H1 (cell line): ENCODE data around the gene FIP1L1. TPM values are rescaled to one million over a fixed set of nuclear protein-coding genes. Genes with fewer than 3 reads are reported as not detected.

Experiments
- CTCF ChIA-PET: fragments of 300-600 bp; sonication (Branson Sonifier 250); formaldehyde crosslinking; loops from one replicate; lab custom pipeline; 2021; ENCODE audit not compliant: partially characterized antibody; lab: Charles Lee
- POLR2A ChIA-PET: fragments of 300-600 bp; sonication (Branson Sonifier 250); formaldehyde crosslinking; loops from one replicate; lab custom pipeline; 2021; ENCODE audit warnings: inconsistent platforms; ENCODE audit not compliant: partially characterized antibody; lab: Charles Lee
- DNase-seq, 2 experiments: peaks; one replicate each; pipeline versions ENCODE4 v3.0.0 to v3.0.0-alpha.2; 2010 to 2022; ENCODE audit warnings: low spot score in 2 of 2, low read depth in 1 of 2, mixed read lengths in 1 of 2
- FAIRE-seq: peaks from 2 replicates; lab custom pipeline; 2011; peaks lifted over from hg19 to GRCh38; lab: Jason Lieb, UNC
- H2AFZ ChIP-seq: 2 replicates; pipeline ENCODE4 v1.8.1; 2012; ENCODE audit warnings: low read length, inconsistent platforms
- H2AK5ac ChIP-seq: 2 replicates; pipeline ENCODE4 v1.6.1; 2013; ENCODE audit warnings: low read depth, low read length
- H2BK120ac ChIP-seq: replicated peaks from 2 replicates; pipeline ENCODE3; 2013; ENCODE audit warnings: low read depth, low read length, inconsistent platforms
- H2BK12ac ChIP-seq: 2 replicates; pipeline ENCODE4 v1.6.1; 2013; ENCODE audit warnings: low read depth, low read length
- H2BK15ac ChIP-seq: 2 replicates; pipeline ENCODE4 v1.6.1; 2013; ENCODE audit warnings: low read length
- H2BK20ac ChIP-seq: 2 replicates; pipeline ENCODE4 v1.6.1; 2013; ENCODE audit warnings: low read length
- H2BK5ac ChIP-seq: 2 replicates; pipeline ENCODE4 v1.6.1; 2013; ENCODE audit warnings: low read depth, low read length
- H3K14ac ChIP-seq: 2 replicates; pipeline ENCODE4 v1.6.1; 2013; ENCODE audit warnings: inconsistent platforms; ENCODE audit not compliant: insufficient read length
- H3K18ac ChIP-seq: 2 replicates; pipeline ENCODE4 v1.6.1; 2013; ENCODE audit warnings: low read length; ENCODE audit errors: extremely low read depth
- H3K23ac ChIP-seq: 2 replicates; pipeline ENCODE4 v1.6.1; 2013; ENCODE audit warnings: inconsistent platforms; ENCODE audit not compliant: insufficient read length
- H3K23me2 ChIP-seq: 2 replicates; pipeline ENCODE4 v1.6.1; 2013; ENCODE audit warnings: low read depth, low read length
- H3K27ac ChIP-seq: 2 replicates; pipeline ENCODE4 v1.6.1; 2011; ENCODE audit warnings: low read depth, low read length, inconsistent platforms
- H3K27me3 ChIP-seq, 4 experiments: replicated peaks in 1 of 4; 1 replicate in 1 of 4; 2 replicates in 3 of 4; pipeline versions ENCODE4 v1.6.1 to v1.8.1; 2011 to 2013; ENCODE audit warnings: low read length in 3 of 4, mild to moderate bottlenecking in 3 of 4, inconsistent platforms in 2 of 4, mixed read lengths in 2 of 4, moderate library complexity in 1 of 4; ENCODE audit not compliant: control insufficient read depth in 3 of 4, insufficient read depth in 3 of 4; ENCODE audit errors: extremely low read depth in 1 of 4
- H3K36me3 ChIP-seq, 4 experiments: 2 replicates each; pipeline versions ENCODE4 v1.6.1 to v1.8.1; 2011 to 2013; ENCODE audit warnings: mild to moderate bottlenecking in 4 of 4, low read length in 3 of 4, moderate library complexity in 2 of 4, control low read depth in 1 of 4, inconsistent platforms in 1 of 4; ENCODE audit not compliant: insufficient read depth in 4 of 4, control insufficient read depth in 2 of 4
- H3K4ac ChIP-seq: replicated peaks from 2 replicates; pipeline ENCODE3; 2013; ENCODE audit warnings: low read length, low read depth, mixed read lengths, inconsistent platforms; ENCODE audit not compliant: insufficient read length
- H3K4me1 ChIP-seq, 4 experiments: replicated peaks in 1 of 4; 1 replicate in 1 of 4; 2 replicates in 3 of 4; pipeline versions ENCODE4 v1.6.1 to v1.8.1; 2011 to 2013; ENCODE audit warnings: low read length in 3 of 4, inconsistent platforms in 2 of 4, mixed read lengths in 1 of 4; ENCODE audit not compliant: insufficient read depth in 4 of 4, control insufficient read depth in 3 of 4
- H3K4me2 ChIP-seq, 2 experiments: 2 replicates each; pipeline versions ENCODE4 v1.6.1 to v1.8.1; 2011 to 2013; ENCODE audit warnings: low read depth in 2 of 2, low read length in 2 of 2, control low read depth in 1 of 2, inconsistent platforms in 1 of 2, mild to moderate bottlenecking in 1 of 2; ENCODE audit not compliant: insufficient read depth in 1 of 2
- H3K4me3 ChIP-seq, 4 experiments: fragments of 200-600, 300-600 bp in 1 of 4; sonication (generic), shearing (Covaris generic), sonication (Bioruptor Twin) in 1 of 4; 2 replicates each; pipeline versions ENCODE4 v1.5.1 to v1.8.1; 2011 to 2016; ENCODE audit warnings: low read length in 4 of 4, low read depth in 3 of 4, control low read depth in 2 of 4, inconsistent platforms in 2 of 4, mild to moderate bottlenecking in 2 of 4, mixed read lengths in 1 of 4, moderate library complexity in 1 of 4; ENCODE audit not compliant: insufficient read depth in 2 of 4; ENCODE audit errors: extremely low read depth in 1 of 4
- H3K56ac ChIP-seq: replicated peaks from 2 replicates; pipeline ENCODE3; 2013; ENCODE audit warnings: low read depth, mild to moderate bottlenecking, mixed read lengths, low read length, inconsistent platforms; ENCODE audit not compliant: insufficient read length
- H3K79me1 ChIP-seq: 2 replicates; pipeline ENCODE4 v1.6.1; 2013; ENCODE audit warnings: low read depth, low read length, control low read depth
- H3K79me2 ChIP-seq, 2 experiments: 2 replicates each; pipeline versions ENCODE4 v1.6.1 to v1.8.1; 2012 to 2013; ENCODE audit warnings: low read length in 2 of 2, mild to moderate bottlenecking in 2 of 2, inconsistent platforms in 1 of 2; ENCODE audit not compliant: insufficient read depth in 2 of 2, control insufficient read depth in 1 of 2
- H3K9ac ChIP-seq, 4 experiments: replicated peaks in 1 of 4; 1 replicate in 1 of 4; 2 replicates in 3 of 4; pipeline versions ENCODE4 v1.6.1 to v1.8.1; 2011 to 2013; ENCODE audit warnings: low read depth in 3 of 4, low read length in 3 of 4, control low read depth in 2 of 4, mild to moderate bottlenecking in 2 of 4, moderate library complexity in 2 of 4, inconsistent platforms in 1 of 4; ENCODE audit errors: extremely low read depth in 1 of 4
- H3K9me3 ChIP-seq, 2 experiments: 2 replicates each; pipeline versions ENCODE4 v1.6.1 to v1.8.1; 2012 to 2013; ENCODE audit warnings: mild to moderate bottlenecking in 2 of 2, moderate library complexity in 2 of 2, control low read depth in 1 of 2, inconsistent platforms in 1 of 2, low read depth in 1 of 2, low read length in 1 of 2, mixed read lengths in 1 of 2; ENCODE audit not compliant: insufficient read depth in 2 of 2
- H4K20me1 ChIP-seq, 2 experiments: replicated peaks in 1 of 2; 2 replicates each; pipeline versions ENCODE3 to v1.8.1; 2011 to 2013; ENCODE audit warnings: inconsistent platforms in 2 of 2, low read length in 2 of 2, mild to moderate bottlenecking in 1 of 2; ENCODE audit not compliant: insufficient read depth in 2 of 2, control insufficient read depth in 1 of 2
- H4K5ac ChIP-seq: 2 replicates; pipeline ENCODE4 v1.6.1; 2013; ENCODE audit warnings: low read length, low read depth, mixed read lengths, inconsistent platforms; ENCODE audit not compliant: insufficient read length
- H4K8ac ChIP-seq: 2 replicates; pipeline ENCODE4 v1.8.0; 2013; ENCODE audit warnings: mild to moderate bottlenecking, moderate library complexity, low read length, inconsistent platforms; ENCODE audit not compliant: insufficient read depth; ENCODE audit errors: extremely low read depth
- H4K91ac ChIP-seq: replicated peaks from 2 replicates; pipeline ENCODE3; 2013; ENCODE audit warnings: low read length, mixed read lengths, inconsistent platforms; ENCODE audit not compliant: insufficient read length
- BRCA1 ChIP-seq: IDR thresholded peaks from 2 replicates; pipeline ENCODE4 v1.6.1; 2012; ENCODE audit warnings: low read depth, low read length, improper control_type of control experiment
- FOSL1 ChIP-seq: IDR thresholded peaks from 2 replicates; pipeline ENCODE4 v1.6.1; 2011; ENCODE audit warnings: mild to moderate bottlenecking, low read depth, low read length, moderate library complexity; ENCODE audit not compliant: insufficient read depth
- RFX5 ChIP-seq: IDR thresholded peaks from 2 replicates; pipeline ENCODE4 v1.6.1; 2011; ENCODE audit warnings: low read depth, low read length, improper control_type of control experiment, borderline replicate concordance
- WGBS, 2 experiments: shearing (Covaris generic) in 1 of 2; methylation state at CpG; one replicate each; pipeline versions ENCODE4 v1.1.6 to v1.1.7; 2013 to 2015; ENCODE audit warnings: low lambda C conversion rate in 2 of 2, mixed read lengths in 2 of 2, inconsistent platforms in 1 of 2, low coverage in 1 of 2, missing lambda C conversion rate in 1 of 2; ENCODE audit not compliant: insufficient replicate concordance in 2 of 2, insufficient coverage in 1 of 2, insufficient read length in 1 of 2; ENCODE audit errors: extremely low coverage in 1 of 2, missing lambda C conversion rate in 1 of 2; 5-methylcytosine and 5-hydroxymethylcytosine counted together
- polyA plus RNA-seq, 7 experiments: library from polyadenylated mRNA; depleted of rRNA in 3 of 7; stranded (reverse) in 5 of 7; unstranded in 2 of 7; fragments of >200 nt in 5 of 7; fragments of 200-250 nt in 2 of 7; gene quantifications; 1 replicate in 5 of 7; 2 replicates in 1 of 7; 4 replicates in 1 of 7; pipeline versions ENCODE4 v1.2.1 to v1.2.3, GENCODE V29; 2011 to 2013; ENCODE audit warnings: missing spikeins in 2 of 7, mixed read lengths in 2 of 7
- total RNA-seq: library from RNA; stranded (reverse); fragmentation: NEBNext Ultra II Directional; extraction: Animal tissue kit (Norgen Biotek cat#: 25700); gene quantifications from 2 replicates; pipeline ENCODE4 v1.2.1, GENCODE V29; 2021

FIP1L1 gene
- total and polyA plus RNA-seq, 2 of the 8 experiments (the other 6 are each of a cell fraction or from before 2014, with no cell fraction given), result 19.5 to 53.7 TPM

GRCh38 chr4:53361451-53361850, 16.0 kb upstream of the FIP1L1 start:
- POLR2A ChIA-PET, result no interaction called here
- WGBS, 2 experiments, result 81% methylated on average over 3 of the region's 3 CpGs; no CpG with 5 or more reads in 1 of the 2 experiments
- TF ChIP-seq FOSL1, result no peak
- no peak for TF ChIP-seq BRCA1
- no peak for TF ChIP-seq RFX5
- TF ChIP-seq, all 59 proteins: peak for 0
- no peak overlapping the region for H3K4me2 ChIP-seq
- no peaks in the 10 kb centered on the region for H3K79me1 ChIP-seq
- no peak overlapping the region for H2BK120ac ChIP-seq
- H3K56ac ChIP-seq, result no peak overlapping the region
- H3K14ac ChIP-seq, result no peak overlapping the region
- no peaks in the 10 kb centered on the region for H4K20me1 ChIP-seq
- H2BK12ac ChIP-seq, result no peak overlapping the region
- H3K23ac ChIP-seq, result no peak overlapping the region
- H3K18ac ChIP-seq, result no peak overlapping the region
- no peak overlapping the region for H3K27ac ChIP-seq
- FAIRE-seq (no peak), DNase-seq (no peak)
- H3K79me2 ChIP-seq, result no peaks in the 10 kb centered on the region
- no peak overlapping the region for H3K4me3 ChIP-seq
- CTCF ChIA-PET, result no interaction called here
- H3K9me3 ChIP-seq, result no peaks in the 10 kb centered on the region
- H2AK5ac ChIP-seq, result no peak overlapping the region
- H3K4ac ChIP-seq, result no peak overlapping the region
- peaks cover 13% of the 10 kb centered on the region; the same call in 1 of the 2 replicates for H3K23me2 ChIP-seq
- H4K91ac ChIP-seq, result no peak overlapping the region
- no peak overlapping the region for H2BK5ac ChIP-seq
- H2AFZ ChIP-seq, result no peak overlapping the region
- no peaks in the 10 kb centered on the region for H3K36me3 ChIP-seq
- H2BK15ac ChIP-seq, result no peak overlapping the region
- H4K8ac ChIP-seq, result no peak overlapping the region
- H3K9ac ChIP-seq, result no peak overlapping the region
- H4K5ac ChIP-seq, result no peak overlapping the region
- H3K4me1 ChIP-seq, result 0 out of 7 replicates have a peak, but pooled peaks cover 0 to 2% (median 0%) of the 10 kb centered on the region in 4 experiments
- H3K27me3 ChIP-seq, result no peaks in the 10 kb centered on the region; a peak in 1 of 7 replicates
- H2BK20ac ChIP-seq, result no peak overlapping the region
